SK-N-SH (cell line): Measurements from ENCODE around the gene TULP4. TPM values are rescaled to one million over a fixed set of nuclear protein-coding genes. Genes with fewer than 3 reads are reported as not detected.

ENCODE experiments used
- CTCF ChIA-PET: fragments of 300-600, 350-600 bp; formaldehyde crosslinking; extraction: SDS; loops from one replicate; lab custom pipeline; 2021; lab: Yijun Ruan, JAX
- POLR2A ChIA-PET: fragments of 350-600 bp; sonication (Branson Sonifier 250); formaldehyde crosslinking; extraction: SDS; loops from one replicate; lab custom pipeline; 2020; ENCODE audit warnings: antibody characterized with exemption, inconsistent platforms; lab: Yijun Ruan, JAX
- DNase-seq: peaks from one replicate; pipeline ENCODE4 v3.0.0; 2012
- H2AFZ ChIP-seq: fragments of 200-600 bp; sonication (generic); 2 replicates; pipeline ENCODE4 v1.8.1; 2016; ENCODE audit warnings: antibody characterized with exemption, mild to moderate bottlenecking, low read depth
- H3F3A ChIP-seq: fragments of 200-600 bp; sonication (generic); replicated peaks from 2 replicates; pipeline ENCODE3; 2016; ENCODE audit warnings: antibody characterized with exemption, mild to moderate bottlenecking; ENCODE audit not compliant: insufficient read depth
- H3K27ac ChIP-seq, 2 experiments: fragments of 200-500 bp in 1 of 2; fragments of 200-600 bp in 1 of 2; sonication (Bioruptor generic) in 1 of 2; sonication (generic), shearing (Covaris generic) in 1 of 2; 2 replicates each; pipeline versions ENCODE4 v1.5.1 to v1.6.1; 2014 to 2016; ENCODE audit warnings: low read depth in 2 of 2, inconsistent platforms in 1 of 2, low read length in 1 of 2, mild to moderate bottlenecking in 1 of 2, mixed read lengths in 1 of 2
- H3K27me3 ChIP-seq: fragments of 200-600 bp; sonication (generic), shearing (Covaris generic); 2 replicates; pipeline ENCODE4 v1.6.1; 2016; ENCODE audit warnings: mixed run types; ENCODE audit not compliant: insufficient read depth
- H3K36me3 ChIP-seq, 2 experiments: fragments of 200-500 bp in 1 of 2; fragments of 200-600 bp in 1 of 2; sonication (Bioruptor generic) in 1 of 2; sonication (generic) in 1 of 2; replicated peaks in 1 of 2; 2 replicates each; pipeline versions ENCODE3 to v1.5.1; 2014 to 2016; ENCODE audit warnings: low read length in 1 of 2, mild to moderate bottlenecking in 1 of 2; ENCODE audit not compliant: insufficient read depth in 2 of 2, control insufficient read depth in 1 of 2
- H3K4me1 ChIP-seq, 2 experiments: fragments of 200-500 bp in 1 of 2; fragments of 200-600 bp in 1 of 2; sonication (Bioruptor generic) in 1 of 2; sonication (generic), shearing (Covaris generic) in 1 of 2; 2 replicates each; pipeline versions ENCODE4 v1.5.1 to v1.6.1; 2014 to 2016; ENCODE audit warnings: low read depth in 1 of 2, low read length in 1 of 2, mixed run types in 1 of 2; ENCODE audit not compliant: insufficient read depth in 2 of 2, control insufficient read depth in 1 of 2
- H3K4me2 ChIP-seq: fragments of 200-600 bp; sonication (generic), shearing (Covaris generic); 2 replicates; pipeline ENCODE4 v1.6.1; 2017; ENCODE audit warnings: mixed run types
- H3K4me3 ChIP-seq, 2 experiments: fragments of 200-500 bp in 1 of 2; fragments of 200-600 bp in 1 of 2; sonication (Bioruptor generic) in 1 of 2; sonication (generic), shearing (Covaris generic) in 1 of 2; 2 replicates each; pipeline versions ENCODE4 v1.5.1 to v1.8.1; 2014 to 2016; ENCODE audit warnings: low read depth in 2 of 2, inconsistent platforms in 1 of 2, low read length in 1 of 2, mild to moderate bottlenecking in 1 of 2, mixed read lengths in 1 of 2, moderate library complexity in 1 of 2
- H3K79me2 ChIP-seq: fragments of 200-600 bp; sonication (generic); 2 replicates; pipeline ENCODE4 v1.8.1; 2017; ENCODE audit warnings: mild to moderate bottlenecking; ENCODE audit not compliant: insufficient read depth
- H3K9ac ChIP-seq: fragments of 200-600 bp; sonication (generic); 2 replicates; pipeline ENCODE4 v1.6.1; 2017; ENCODE audit warnings: mixed run types
- H3K9me2 ChIP-seq: fragments of 200-600 bp; sonication (generic); 2 replicates; pipeline ENCODE4 v1.6.1; 2017; ENCODE audit warnings: mixed run types
- H3K9me3 ChIP-seq: fragments of 200-600 bp; sonication (generic); 2 replicates; pipeline ENCODE4 v1.6.1; 2017; ENCODE audit warnings: mixed run types, mild to moderate bottlenecking, moderate library complexity
- H4K20me1 ChIP-seq: fragments of 200-600 bp; sonication (generic); 2 replicates; pipeline ENCODE4 v1.6.1; 2017; ENCODE audit warnings: mild to moderate bottlenecking, mixed run types; ENCODE audit not compliant: insufficient read depth
- CHD2 ChIP-seq: fragments of 150-350 bp; IDR thresholded peaks from 2 replicates; pipeline ENCODE4 v1.6.1; 2018; ENCODE audit warnings: low read length; ENCODE audit not compliant: partially characterized antibody
- ELF1 ChIP-seq: IDR thresholded peaks from 2 replicates; pipeline ENCODE4 v1.4.0; 2012
- EP300 ChIP-seq, 2 experiments: IDR thresholded peaks; 2 replicates each; pipeline versions ENCODE4 v1.4.0 to v1.6.1; 2012; ENCODE audit warnings: borderline replicate concordance in 1 of 2, low read depth in 1 of 2, low read length in 1 of 2
- EZH2phosphoT487 ChIP-seq: fragments of 200-600 bp; sonication (generic); IDR thresholded peaks from 2 replicates; pipeline ENCODE4 v1.6.1; 2017; ENCODE audit warnings: low read depth, mixed run types, mild to moderate bottlenecking, antibody characterized with exemption, moderate library complexity, borderline replicate concordance
- FOSL2 ChIP-seq: IDR thresholded peaks from 2 replicates; pipeline ENCODE4 v1.4.0; 2012; ENCODE audit warnings: low read depth, mild to moderate bottlenecking, moderate library complexity, borderline replicate concordance
- FOXJ3 ChIP-seq: sonication (generic); formaldehyde crosslinking; IDR thresholded peaks from 2 replicates; pipeline ENCODE4 v1.5.1; 2020; ENCODE audit warnings: mild to moderate bottlenecking, missing genetic modification reagents
- FOXM1 ChIP-seq: IDR thresholded peaks from 2 replicates; pipeline ENCODE4 v1.4.0; 2012; ENCODE audit warnings: low read depth, mild to moderate bottlenecking
- GABPA ChIP-seq: IDR thresholded peaks from 2 replicates; pipeline ENCODE4 v1.4.0; 2012; ENCODE audit warnings: low read depth, mild to moderate bottlenecking
- GATA2 ChIP-seq: sonication (generic); formaldehyde crosslinking; IDR thresholded peaks from 2 replicates; pipeline ENCODE4 v1.5.0; 2020; ENCODE audit warnings: mild to moderate bottlenecking, missing genetic modification reagents
- IRF3 ChIP-seq: fragments of 150-350 bp; IDR thresholded peaks from 2 replicates; pipeline ENCODE4 v1.6.1; 2016; ENCODE audit warnings: mild to moderate bottlenecking, low read depth, low read length
- MEF2A ChIP-seq: IDR thresholded peaks from 2 replicates; pipeline ENCODE4 v1.4.0; 2012; ENCODE audit warnings: low read depth, borderline replicate concordance
- NFIC ChIP-seq: IDR thresholded peaks from 2 replicates; pipeline ENCODE4 v1.4.0; 2012; ENCODE audit warnings: borderline replicate concordance
- NRF1 ChIP-seq: IDR thresholded peaks from 2 replicates; pipeline ENCODE4 v1.6.1; 2012; ENCODE audit warnings: low read depth, mild to moderate bottlenecking, low read length
- PBX3 ChIP-seq: IDR thresholded peaks from 2 replicates; pipeline ENCODE4; 2012
- POLR2AphosphoS5 ChIP-seq: IDR thresholded peaks from 2 replicates; pipeline ENCODE4 v1.6.1; 2012; ENCODE audit warnings: low read depth, low read length
- RAD21 ChIP-seq: IDR thresholded peaks from 2 replicates; pipeline ENCODE4 v1.6.1; 2012; ENCODE audit warnings: mild to moderate bottlenecking, low read length
- REST ChIP-seq: IDR thresholded peaks from 2 replicates; pipeline ENCODE4 v1.6.1; 2012; ENCODE audit warnings: mild to moderate bottlenecking, low read depth, low read length, moderate library complexity
- RFX5 ChIP-seq: IDR thresholded peaks from 2 replicates; pipeline ENCODE4 v1.6.1; 2012; ENCODE audit warnings: mild to moderate bottlenecking, improper control_type of control experiment, low read length
- SMC3 ChIP-seq: IDR thresholded peaks from 2 replicates; pipeline ENCODE4 v1.6.1; 2012; ENCODE audit warnings: low read depth, low read length, improper control_type of control experiment
- TAF1 ChIP-seq: IDR thresholded peaks from 2 replicates; pipeline ENCODE4 v1.6.1; 2012; ENCODE audit warnings: low read depth, mild to moderate bottlenecking, low read length, moderate library complexity, borderline replicate concordance
- YY1 ChIP-seq: IDR thresholded peaks from 2 replicates; pipeline ENCODE4 v1.4.0; 2012; ENCODE audit warnings: low read depth, mild to moderate bottlenecking
- WGBS: methylation state at CpG from one replicate; pipeline ENCODE4 v1.1.6; 2017; ENCODE audit warnings: low lambda C conversion rate; 5-methylcytosine and 5-hydroxymethylcytosine counted together
- polyA plus RNA-seq, 3 experiments: library from polyadenylated mRNA; depleted of rRNA; stranded (reverse); fragments of >200 nt; gene quantifications; 2 replicates each; pipeline ENCODE4 v1.2.3, GENCODE V29; 2012

The TULP4 gene
- polyA plus RNA-seq, 1 of the 3 experiments (the other 2 are of a cell fraction), result 5.9 TPM

DNA sequence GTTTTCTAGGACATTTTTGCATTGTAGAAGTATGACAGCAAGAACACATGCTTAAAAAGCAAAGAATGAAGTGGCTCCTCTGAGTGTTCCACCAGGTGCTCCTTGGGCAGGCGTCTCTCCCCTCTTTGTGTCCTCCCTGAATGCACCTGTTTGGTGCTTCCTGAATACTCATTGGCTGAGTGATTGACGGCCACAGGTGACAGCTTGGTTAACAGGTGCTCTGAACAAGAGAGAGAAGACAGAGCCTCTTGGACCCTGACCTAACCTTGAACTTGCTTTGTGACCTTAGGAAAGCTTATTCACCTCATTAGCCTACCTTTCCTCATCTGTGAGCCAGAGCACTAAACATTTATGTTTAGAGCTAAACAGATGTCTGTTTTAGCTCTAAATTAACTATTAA, 93.7 kb downstream of the TULP4 start:
- Histone ChIP-seq H3K9ac (no peak overlapping the region), H3F3A (peaks cover 3% of the 10 kb centered on the region), H3K27ac (peak overlapping the region in 1 of 2 experiments; percentile 64; a peak in 2 of 4 replicates), H3K27me3 (no peaks in the 10 kb centered on the region), H4K20me1 (no peaks in the 10 kb centered on the region), H3K4me1 (peaks cover 14 to 44% of the 10 kb centered on the region in 2 experiments), H3K79me2 (peaks cover 37% of the 10 kb centered on the region; the same call in 1 of the 2 replicates), H2AFZ (no peak overlapping the region), H3K4me3 (no peak overlapping the region), H3K36me3 (peaks cover 0 to 3% of the 10 kb centered on the region in 2 experiments), H3K9me3 (no peaks in the 10 kb centered on the region), H3K4me2 (no peak overlapping the region), H3K9me2 (no peaks in the 10 kb centered on the region)
- TF ChIP-seq TAF1 (no peak), RFX5 (no peak), FOXM1 (no peak), MEF2A (no peak), PBX3 (no peak), YY1 (no peak), CHD2 (no peak), POLR2AphosphoS5 (no peak), GATA2 (no peak), ELF1 (no peak), SMC3 (no peak), NFIC (no peak), EP300 (IDR thresholded peaks at IDR 0.05; ENCODE audit: borderline replicate concordance in 1 of 2, low read depth in 1 of 2, low read length in 1 of 2) (no peak), GABPA (no peak), EZH2phosphoT487 (no peak)
- DNase-seq, result no peak
- CTCF ChIA-PET, result no interaction called here
- POLR2A ChIA-PET, result interaction anchor here (0.9 kb wide), 1 partner anchor 22 kb away, joined by 3 read pairs; no protein-coding TSS in a partner anchor
- WGBS, result 100% methylated on average over 1 of the region's 2 CpGs

DNA sequence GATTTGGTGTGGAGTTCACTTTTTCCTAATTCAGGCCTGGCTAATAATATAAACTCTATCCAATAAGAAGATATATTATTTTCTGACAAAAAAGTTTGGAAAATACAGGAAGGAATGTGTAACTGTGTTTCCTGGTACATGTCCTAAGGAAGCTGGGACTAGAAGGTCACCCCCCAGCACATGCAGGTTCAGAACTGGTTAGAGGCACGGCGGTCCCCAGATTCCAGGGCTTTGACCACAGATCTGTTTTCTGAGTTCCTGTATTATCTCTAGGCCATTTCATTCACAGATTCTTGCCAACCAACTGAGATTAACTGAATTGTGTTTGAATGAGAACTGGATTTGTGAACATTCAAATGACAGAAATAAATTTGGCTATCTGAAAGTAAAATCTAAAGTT, 94.5 kb downstream of the TULP4 start:
- no peak for DNase-seq
- H4K20me1 ChIP-seq, result 0 out of 2 replicates have a peak, but pooled peaks cover under 1% of the 10 kb centered on the region
- peaks cover 7% of the 10 kb centered on the region for H3F3A ChIP-seq
- H3K27ac ChIP-seq, result no peak overlapping the region
- no peaks in the 10 kb centered on the region for H3K27me3 ChIP-seq
- ChIA-PET POLR2A (interaction anchor here (0.9 kb wide), 1 partner anchor 23 kb away, joined by 3 read pairs; no protein-coding TSS in a partner anchor), CTCF (no interaction called here)
- H3K9me2 ChIP-seq, result no peaks in the 10 kb centered on the region
- no peak for TF ChIP-seq RAD21
- no peak for TF ChIP-seq FOXM1
- no peak for TF ChIP-seq IRF3
- TF ChIP-seq EP300 (IDR thresholded peaks at IDR 0.05; ENCODE audit: borderline replicate concordance in 1 of 2, low read depth in 1 of 2, low read length in 1 of 2), result no peak
- TF ChIP-seq GABPA, result no peak
- TF ChIP-seq REST, result no peak
- TF ChIP-seq PBX3, result no peak
- TF ChIP-seq GATA2, result no peak
- TF ChIP-seq FOXJ3 (CRISPR knock-in tag), result no peak
- no peak for TF ChIP-seq NRF1
- no peak for TF ChIP-seq FOSL2
- no peak for TF ChIP-seq YY1
- H3K9ac ChIP-seq, result no peak overlapping the region
- peaks cover 0 to 3% of the 10 kb centered on the region in 2 experiments for H3K36me3 ChIP-seq
- no peak overlapping the region for H2AFZ ChIP-seq
- H3K4me1 ChIP-seq, result peaks cover 14 to 43% of the 10 kb centered on the region in 2 experiments
- H3K4me3 ChIP-seq, result no peak overlapping the region
- H3K9me3 ChIP-seq, result no peaks in the 10 kb centered on the region
- WGBS, result 100% methylated on average over 2 of the region's 2 CpGs
- peaks cover 40% of the 10 kb centered on the region; the same call in 1 of the 2 replicates for H3K79me2 ChIP-seq
- no peak overlapping the region for H3K4me2 ChIP-seq
